H1 (cell line): ENCODE measurements around the gene P4HA1. TPM values are rescaled to one million over a fixed set of nuclear protein-coding genes. Genes with fewer than 3 reads are reported as not detected.

Experiments
- CTCF ChIP-seq, 3 experiments: IDR thresholded peaks; 1 replicate in 2 of 3; 2 replicates in 1 of 3; pipeline versions ENCODE4 v1.5.1 to v1.6.1; 2011; ENCODE audit warnings: low read length in 3 of 3, mild to moderate bottlenecking in 3 of 3, inconsistent platforms in 2 of 3, low read depth in 1 of 3, moderate library complexity in 1 of 3; ENCODE audit not compliant: insufficient read depth in 1 of 3; ENCODE audit errors: control extremely low read depth in 1 of 3
- polyA plus RNA-seq, 7 experiments: library from polyadenylated mRNA; depleted of rRNA in 3 of 7; stranded (reverse) in 5 of 7; unstranded in 2 of 7; fragments of >200 nt in 5 of 7; fragments of 200-250 nt in 2 of 7; gene quantifications; 1 replicate in 5 of 7; 2 replicates in 1 of 7; 4 replicates in 1 of 7; pipeline versions ENCODE4 v1.2.1 to v1.2.3, GENCODE V29; 2011 to 2013; ENCODE audit warnings: missing spikeins in 2 of 7, mixed read lengths in 2 of 7
- total RNA-seq: library from RNA; stranded (reverse); fragmentation: NEBNext Ultra II Directional; extraction: Animal tissue kit (Norgen Biotek cat#: 25700); gene quantifications from 2 replicates; pipeline ENCODE4 v1.2.1, GENCODE V29; 2021

The P4HA1 gene
- total and polyA plus RNA-seq, 2 of the 8 experiments (the other 6 are each of a cell fraction or from before 2014, with no cell fraction given), result 12.0 to 25.7 TPM

- no peak for TF ChIP-seq CTCF (IDR thresholded peaks at IDR 0.05; ENCODE audit: control extremely low read depth in 1 of 3, insufficient read depth in 1 of 3, low read depth in 1 of 3, low read length in 3 of 3)
Measured at GRCh38 chr10:73093922-73094850, 2.5 kb downstream of the P4HA1 start (continued).
